Activated CD8-positive, alpha-beta T cell treated with anti-CD3 and anti-CD28 coated beads for 36 hours (primary cell): ENCODE results near the gene FOXP3. TPM values are rescaled to one million over a fixed set of nuclear protein-coding genes. Genes with fewer than 3 reads are reported as not detected.
A peak's percentile ranks its signal among the peaks of the same experiment; 100 is the strongest.

Experiments used
- ATAC-seq: fragments of 200-7000 bp; cut with Tn5 transposase; one replicate; pipeline ENCODE4 v1.10.0; 2021; ENCODE audit warnings: mild to moderate bottlenecking, moderate library complexity
- CTCF ChIA-PET: fragments of 350-600 bp; sonication (Branson Sonifier 250); formaldehyde crosslinking; loops from one replicate; lab custom pipeline; 2021; ENCODE audit warnings: antibody characterized with exemption; lab: Charles Lee
- POLR2A ChIA-PET: fragments of 350-600 bp; sonication (Branson Sonifier 250); formaldehyde crosslinking; loops from one replicate; lab custom pipeline; 2021; ENCODE audit warnings: antibody characterized with exemption; lab: Charles Lee
- DNase-seq: peaks from one replicate; pipeline ENCODE4 v3.0.0-alpha.2; 2020
- H3K27ac Mint-ChIP-seq: one replicate; pipeline ENCODE4 v1.8.0; 2021; ENCODE audit warnings: mild to moderate bottlenecking, mixed read lengths
- H3K27me3 Mint-ChIP-seq: one replicate; pipeline ENCODE4 v1.8.0; 2021; ENCODE audit warnings: mixed read lengths
- H3K36me3 Mint-ChIP-seq: one replicate; pipeline ENCODE4 v1.8.0; 2021; ENCODE audit warnings: low read depth, mixed read lengths
- H3K4me1 Mint-ChIP-seq: one replicate; pipeline ENCODE4 v1.8.0; 2021; ENCODE audit warnings: low read depth, mixed read lengths
- H3K4me3 Mint-ChIP-seq: one replicate; pipeline ENCODE4 v1.8.0; 2021; ENCODE audit warnings: mild to moderate bottlenecking, moderate library complexity, mixed read lengths
- H3K9me3 Mint-ChIP-seq: one replicate; pipeline ENCODE4 v1.8.0; 2021; ENCODE audit warnings: mixed read lengths
- intact Hi-C: fragments of 100-400 bp; cut with micrococcal nuclease; formaldehyde crosslinking; loops from one replicate; pipeline ENCODE4 v1.10.0; 2022
- total RNA-seq, 2 experiments: library from RNA; stranded (reverse); gene quantifications; one replicate each; pipeline ENCODE4 v1.2.3, GENCODE V29; 2021
- TF ChIP-seq, protein P1 (sequence below): fragments of 200-600 bp; IDR thresholded peaks from one replicate; pipeline ENCODE4 v1.8.0; 2022; ENCODE audit warnings: antibody characterized with exemption, mild to moderate bottlenecking

The FOXP3 gene
- total RNA-seq, 2 experiments from 2014 or later = 22.3 to 23.5 TPM

DNA sequence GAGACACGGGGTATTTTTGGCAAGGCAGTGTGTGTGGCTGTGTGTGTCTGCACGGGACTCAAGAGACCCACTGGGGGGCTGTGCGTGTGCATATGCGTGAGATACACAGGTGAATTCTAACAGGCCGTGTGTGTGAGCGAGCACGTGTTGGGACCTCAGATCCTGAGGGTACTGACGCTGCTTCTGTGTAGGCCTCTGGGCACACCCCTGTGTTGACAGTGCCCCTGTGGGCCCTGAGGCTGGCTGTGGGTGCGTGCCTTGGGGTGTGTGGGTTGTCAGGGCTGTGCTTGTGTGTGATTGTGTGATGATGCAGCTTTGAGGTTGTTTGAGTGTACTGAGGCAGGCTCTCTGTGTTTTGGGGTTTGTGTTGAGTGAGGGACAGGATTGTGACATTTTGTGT is 13.9 kb downstream of the FOXP3 start:
- ATAC-seq = no peak
- Mint-ChIP-seq H3K9me3 (no peaks in the 10 kb centered on the region), H3K27ac (peak overlapping the region; percentile 70), H3K4me1 (peaks cover 7% of the 10 kb centered on the region), H3K4me3 (no peak overlapping the region), H3K36me3 (peaks cover 22% of the 10 kb centered on the region), H3K27me3 (no peaks in the 10 kb centered on the region)
- TF ChIP-seq, protein P1, sequence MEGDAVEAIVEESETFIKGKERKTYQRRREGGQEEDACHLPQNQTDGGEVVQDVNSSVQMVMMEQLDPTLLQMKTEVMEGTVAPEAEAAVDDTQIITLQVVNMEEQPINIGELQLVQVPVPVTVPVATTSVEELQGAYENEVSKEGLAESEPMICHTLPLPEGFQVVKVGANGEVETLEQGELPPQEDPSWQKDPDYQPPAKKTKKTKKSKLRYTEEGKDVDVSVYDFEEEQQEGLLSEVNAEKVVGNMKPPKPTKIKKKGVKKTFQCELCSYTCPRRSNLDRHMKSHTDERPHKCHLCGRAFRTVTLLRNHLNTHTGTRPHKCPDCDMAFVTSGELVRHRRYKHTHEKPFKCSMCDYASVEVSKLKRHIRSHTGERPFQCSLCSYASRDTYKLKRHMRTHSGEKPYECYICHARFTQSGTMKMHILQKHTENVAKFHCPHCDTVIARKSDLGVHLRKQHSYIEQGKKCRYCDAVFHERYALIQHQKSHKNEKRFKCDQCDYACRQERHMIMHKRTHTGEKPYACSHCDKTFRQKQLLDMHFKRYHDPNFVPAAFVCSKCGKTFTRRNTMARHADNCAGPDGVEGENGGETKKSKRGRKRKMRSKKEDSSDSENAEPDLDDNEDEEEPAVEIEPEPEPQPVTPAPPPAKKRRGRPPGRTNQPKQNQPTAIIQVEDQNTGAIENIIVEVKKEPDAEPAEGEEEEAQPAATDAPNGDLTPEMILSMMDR = no peak
- ChIA-PET POLR2A (interaction anchor here (0.9 kb wide), 1 partner anchor 10 kb away, joined by 5 read pairs; no protein-coding TSS in a partner anchor), CTCF (no interaction called here)
- no peak for DNase-seq
- intact Hi-C loops = no loop called here

DNA sequence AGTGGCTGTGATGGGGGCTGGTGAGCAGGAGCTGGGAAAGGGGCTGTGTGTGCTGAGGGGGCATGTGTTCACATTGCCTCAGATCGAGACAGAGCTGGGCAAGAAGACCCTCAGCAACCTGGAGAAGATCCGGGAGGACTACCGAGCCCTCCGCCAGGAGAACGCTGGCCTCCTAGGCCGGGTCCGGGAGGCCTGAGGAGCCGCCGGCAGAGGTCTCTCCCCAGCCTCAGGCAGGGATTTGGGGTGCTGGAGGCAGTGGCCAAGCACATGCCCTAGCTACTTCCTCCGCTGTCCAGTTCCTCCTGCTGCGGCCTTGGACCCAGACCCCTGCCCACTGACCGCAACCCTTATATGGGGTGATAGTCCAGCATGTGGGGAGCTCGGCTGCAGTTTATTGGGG is 14.4 kb downstream of the FOXP3 start:
- POLR2A ChIA-PET = interaction anchor here (1.3 kb wide), 2 partner anchors 9 to 13 kb away, joined by 3 to 5 read pairs; no protein-coding TSS in a partner anchor

DNA sequence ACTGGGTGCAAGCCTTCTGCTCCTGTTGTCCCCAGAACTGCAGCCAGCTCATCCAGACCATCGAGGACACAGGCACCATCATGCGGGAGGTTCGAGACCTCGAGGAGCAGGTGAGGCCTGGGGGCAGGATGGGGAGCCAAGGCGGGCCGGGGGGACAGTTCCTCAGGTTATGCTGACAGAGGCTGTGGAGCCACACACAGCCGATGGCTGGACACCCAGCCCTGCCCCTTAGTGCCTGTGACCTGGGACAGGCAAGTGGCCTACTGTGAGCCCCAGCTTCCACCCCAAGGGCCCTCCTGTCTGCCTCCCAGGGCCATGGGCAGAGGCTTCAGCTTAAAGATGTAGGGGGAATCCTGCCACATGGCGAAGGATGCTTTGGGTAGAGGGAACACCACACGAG is 14.9 kb downstream of the FOXP3 start:
- Mint-ChIP-seq H3K4me1 (peaks cover 7% of the 10 kb centered on the region), H3K27ac (no peak overlapping the region)

More for the DNA sequence above, 14.4 kb downstream of the FOXP3 start:
- Mint-ChIP-seq H3K4me1 (peaks cover 7% of the 10 kb centered on the region), H3K9me3 (no peaks in the 10 kb centered on the region), H3K36me3 (peaks cover 19% of the 10 kb centered on the region), H3K27ac (peak overlapping the region; percentile 70), H3K27me3 (no peaks in the 10 kb centered on the region), H3K4me3 (no peak overlapping the region)
- ATAC-seq = no peak
- TF ChIP-seq, protein P1 = no peak
- intact Hi-C loops = no loop called here
- DNase-seq = no peak
- CTCF ChIA-PET = no interaction called here

DNA sequence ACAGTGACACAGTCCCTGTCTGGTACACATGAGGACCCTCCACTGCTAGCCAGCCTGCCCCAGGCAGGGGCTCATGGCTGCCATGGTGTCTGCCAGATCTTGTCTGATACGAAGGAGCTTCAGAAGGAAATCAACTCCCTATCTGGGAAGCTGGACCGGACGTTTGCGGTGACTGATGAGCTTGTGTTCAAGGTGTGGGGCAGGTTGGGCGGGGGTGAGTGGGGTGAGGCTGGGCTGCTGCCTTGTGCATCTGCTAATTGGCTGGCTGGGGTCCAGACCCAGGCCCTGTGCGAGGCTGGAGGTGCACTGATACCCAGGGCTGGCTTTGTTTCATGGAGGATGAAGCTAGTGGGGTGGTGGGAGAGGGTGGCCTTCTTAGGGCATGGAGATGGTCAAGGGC is 15.4 kb downstream of the FOXP3 start:
- POLR2A ChIA-PET = interaction anchor here (0.7 to 1.4 kb wide), 5 partner anchors 8 to 57 kb away, joined by 3 to 5 read pairs (median 3); no protein-coding TSS in a partner anchor
- no peak for ATAC-seq
- CTCF ChIA-PET = no interaction called here
- intact Hi-C loops = no loop called here
- TF ChIP-seq, protein P1 = no peak
- H3K27me3 Mint-ChIP-seq = no peaks in the 10 kb centered on the region
- H3K4me3 Mint-ChIP-seq = no peak overlapping the region
- no peak for DNase-seq
- H3K4me1 Mint-ChIP-seq = peaks cover 7% of the 10 kb centered on the region
- H3K9me3 Mint-ChIP-seq = no peaks in the 10 kb centered on the region
- peaks cover 21% of the 10 kb centered on the region for H3K36me3 Mint-ChIP-seq
- H3K27ac Mint-ChIP-seq = no peak overlapping the region

More for the DNA sequence above, 14.9 kb downstream of the FOXP3 start:
- CTCF ChIA-PET = no interaction called here
- POLR2A ChIA-PET = interaction anchor here (0.7 to 1.3 kb wide), 3 partner anchors 9 to 24 kb away, joined by 3 to 5 read pairs (median 3); no protein-coding TSS in a partner anchor
- DNase-seq (no peak), ATAC-seq (peak; percentile 18)
- Mint-ChIP-seq H3K4me3 (no peak overlapping the region), H3K27me3 (no peaks in the 10 kb centered on the region), H3K9me3 (no peaks in the 10 kb centered on the region), H3K36me3 (peaks cover 19% of the 10 kb centered on the region)
- intact Hi-C loops = no loop called here
- TF ChIP-seq, protein P1 = no peak

DNA sequence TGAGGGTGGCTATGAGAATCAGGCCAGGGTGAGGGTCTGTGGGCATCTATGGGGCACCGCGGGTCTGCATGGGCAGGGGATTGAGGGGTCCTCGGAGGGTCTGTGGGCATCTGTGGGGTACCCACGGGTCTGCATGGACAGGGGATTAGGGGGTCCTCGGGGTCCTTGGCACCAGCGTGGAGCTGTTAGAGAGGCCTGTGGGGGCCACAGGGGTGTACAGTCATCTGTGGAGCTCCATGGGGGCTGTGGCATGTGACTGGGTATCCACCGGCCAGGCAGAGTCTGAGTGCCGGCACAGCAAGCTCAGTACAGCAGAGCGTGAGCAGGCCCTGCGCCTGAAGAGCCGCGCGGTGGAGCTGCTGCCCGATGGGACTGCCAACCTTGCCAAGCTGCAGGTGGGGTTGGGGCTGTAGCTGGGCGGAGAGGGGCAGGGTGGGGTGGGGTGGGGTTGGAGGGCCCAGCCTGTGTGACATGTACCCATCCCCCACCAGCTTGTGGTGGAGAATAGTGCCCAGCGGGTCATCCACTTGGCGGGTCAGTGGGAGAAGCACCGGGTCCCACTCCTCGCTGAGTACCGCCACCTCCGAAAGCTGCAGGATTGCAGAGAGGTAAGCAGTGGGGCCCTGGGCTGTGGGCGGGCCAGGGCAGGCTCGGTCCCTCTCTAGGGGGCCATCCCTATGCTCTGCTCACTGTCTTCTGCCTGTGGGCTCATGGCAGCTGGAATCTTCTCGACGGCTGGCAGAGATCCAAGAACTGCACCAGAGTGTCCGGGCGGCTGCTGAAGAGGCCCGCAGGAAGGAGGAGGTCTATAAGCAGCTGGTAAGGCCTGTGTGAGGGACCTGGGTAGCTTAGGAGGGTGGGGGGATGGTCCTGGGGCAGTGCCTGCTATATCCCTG is 16.3 kb downstream of the FOXP3 start:
- ChIA-PET CTCF (no interaction called here), POLR2A (interaction anchor here (0.6 to 1.4 kb wide), 4 partner anchors 8 to 56 kb away, joined by 3 to 5 read pairs (median 4); no protein-coding TSS in a partner anchor)

More for the DNA sequence above, 16.3 kb downstream of the FOXP3 start:
- H3K4me3 Mint-ChIP-seq = no peak overlapping the region
- peaks cover 25% of the 10 kb centered on the region for H3K36me3 Mint-ChIP-seq
- intact Hi-C loops = no loop called here
- H3K27me3 Mint-ChIP-seq = no peaks in the 10 kb centered on the region
- TF ChIP-seq, protein P1 = no peak
- H3K9me3 Mint-ChIP-seq = no peaks in the 10 kb centered on the region
- H3K4me1 Mint-ChIP-seq = peaks cover 9% of the 10 kb centered on the region
- ATAC-seq (no peak), DNase-seq (no peak)
- no peak overlapping the region for H3K27ac Mint-ChIP-seq
